ENCODE results near the gene IL22RA2. TPM values are rescaled to one million over a fixed set of nuclear protein-coding genes. Genes with fewer than 3 reads are reported as not detected.

Gene IL22RA2
- polyA plus RNA-seq, 1 of the 3 experiments (the other 2 are of a cell fraction), result not detected

GRCh38 chr6:137211910-137212309, 38.5 kb upstream of the IL22RA2 start (continued):
- TF ChIP-seq USF1 (IDR thresholded peaks at IDR 0.05; ENCODE audit: borderline replicate concordance, low read depth) (no peak), TEAD4 (IDR thresholded peaks at IDR 0.05; ENCODE audit: borderline replicate concordance, insufficient read depth) (no peak)

GRCh38 chr6:137210903-137211302, 37.5 kb upstream of the IL22RA2 start:
- H3F3A ChIP-seq (replicated peaks; ENCODE audit: insufficient read depth), result peaks cover 4% of the 10 kb centered on the region
- no peak overlapping the region for H3K27ac ChIP-seq (ENCODE audit: low read depth in 2 of 2, low read length in 1 of 2)
- peaks cover 66% of the 10 kb centered on the region for H3K79me2 ChIP-seq (ENCODE audit: insufficient read depth)
- H3K9ac ChIP-seq, result no peak overlapping the region
- TF ChIP-seq RXRA (IDR thresholded peaks at IDR 0.05; ENCODE audit: borderline replicate concordance, low read depth) (no peak), NFIC (IDR thresholded peaks at IDR 0.05; ENCODE audit: borderline replicate concordance) (no peak), EZH2phosphoT487 (IDR thresholded peaks at IDR 0.05; ENCODE audit: borderline replicate concordance, low read depth) (no peak), TCF12 (IDR thresholded peaks at IDR 0.05) (no peak), TEAD4 (IDR thresholded peaks at IDR 0.05; ENCODE audit: borderline replicate concordance, insufficient read depth) (no peak), GABPA (IDR thresholded peaks at IDR 0.05; ENCODE audit: low read depth) (no peak), SIN3A (IDR thresholded peaks at IDR 0.05; ENCODE audit: borderline replicate concordance, low read depth, low read length) (no peak), YY1 (IDR thresholded peaks at IDR 0.05; ENCODE audit: low read depth) (no peak), EP300 (IDR thresholded peaks at IDR 0.05; ENCODE audit: borderline replicate concordance in 1 of 2, low read depth in 1 of 2, low read length in 1 of 2) (no peak), MAX (IDR thresholded peaks at IDR 0.05; ENCODE audit: low read depth) (no peak), PBX3 (IDR thresholded peaks at IDR 0.05) (no peak), REST (IDR thresholded peaks at IDR 0.05; ENCODE audit: low read depth, low read length) (no peak), CTCF (IDR thresholded peaks at IDR 0.05) (no peak), FOXM1 (IDR thresholded peaks at IDR 0.05; ENCODE audit: low read depth) (no peak)
- peaks cover 0 to 4% of the 10 kb centered on the region in 2 experiments; a peak in 2 of 4 replicates for H3K4me1 ChIP-seq (ENCODE audit: control insufficient read depth in 1 of 2, insufficient read depth in 2 of 2, low read depth in 1 of 2, low read length in 1 of 2)
- ChIA-PET POLR2A (no interaction called here), CTCF (no interaction called here)
- no peak for DNase-seq
- H3K36me3 ChIP-seq (replicated peaks in 1 of 2; ENCODE audit: control insufficient read depth in 1 of 2, insufficient read depth in 2 of 2, low read length in 1 of 2), result peaks cover 6 to 10% of the 10 kb centered on the region in 2 experiments
- H4K20me1 ChIP-seq (ENCODE audit: insufficient read depth), result peaks cover 13% of the 10 kb centered on the region
- H3K9me2 ChIP-seq, result no peaks in the 10 kb centered on the region
- no peaks in the 10 kb centered on the region for H3K9me3 ChIP-seq
- no peak overlapping the region for H2AFZ ChIP-seq (ENCODE audit: low read depth)
- H3K4me3 ChIP-seq (ENCODE audit: low read depth in 2 of 2, low read length in 1 of 2), result no peak overlapping the region
- no peak overlapping the region for H3K4me2 ChIP-seq
- H3K27me3 ChIP-seq (ENCODE audit: insufficient read depth), result no peaks in the 10 kb centered on the region
